IMR-90 (cell line): Measurements from ENCODE around the gene ABCA7.

Experiments
- BHLHE40 ChIP-seq: fragments of 150-350 bp; IDR thresholded peaks from 2 replicates; pipeline ENCODE4 v1.6.1; 2016; ENCODE audit warnings: mild to moderate bottlenecking, low read depth, low read length
- CEBPB ChIP-seq: IDR thresholded peaks from 2 replicates; pipeline ENCODE4 v1.6.1; 2012; ENCODE audit warnings: low read depth, low read length, improper control_type of control experiment
- CHD1 ChIP-seq: IDR thresholded peaks from 2 replicates; pipeline ENCODE4 v1.6.1; 2012; ENCODE audit warnings: low read depth, low read length, improper control_type of control experiment
- NFE2L2 ChIP-seq: fragments of 150-350 bp; IDR thresholded peaks from 2 replicates; pipeline ENCODE4 v1.6.1; 2016; ENCODE audit warnings: low read depth, mild to moderate bottlenecking, low read length
- POLR2A ChIP-seq: IDR thresholded peaks from 2 replicates; pipeline ENCODE4 v1.6.1; 2012; ENCODE audit warnings: mild to moderate bottlenecking, low read depth, low read length
- RAD21 ChIP-seq: IDR thresholded peaks from 2 replicates; pipeline ENCODE4 v1.6.1; 2012; ENCODE audit warnings: low read length, improper control_type of control experiment
- SMC3 ChIP-seq: fragments of 150-350 bp; IDR thresholded peaks from 2 replicates; pipeline ENCODE4 v1.6.1; 2016; ENCODE audit warnings: low read depth, mild to moderate bottlenecking, antibody characterized with exemption, low read length, moderate library complexity
- USF2 ChIP-seq: fragments of 150-350 bp; IDR thresholded peaks from 2 replicates; pipeline ENCODE4 v1.6.1; 2017; ENCODE audit warnings: mild to moderate bottlenecking, antibody characterized with exemption, low read length, low read depth
- TF ChIP-seq, protein P1 (sequence below): conservative IDR thresholded peaks from 2 replicates; pipeline ENCODE4 v1.5.1; 2012; ENCODE audit warnings: mild to moderate bottlenecking, low read depth, low read length, improper control_type of control experiment
- TF ChIP-seq, protein P2 (sequence below): fragments of 150-350 bp; IDR thresholded peaks from 2 replicates; pipeline ENCODE4 v1.6.1; 2016; ENCODE audit warnings: low read depth, mild to moderate bottlenecking, low read length, moderate library complexity, borderline replicate concordance

- TF ChIP-seq, protein P1, sequence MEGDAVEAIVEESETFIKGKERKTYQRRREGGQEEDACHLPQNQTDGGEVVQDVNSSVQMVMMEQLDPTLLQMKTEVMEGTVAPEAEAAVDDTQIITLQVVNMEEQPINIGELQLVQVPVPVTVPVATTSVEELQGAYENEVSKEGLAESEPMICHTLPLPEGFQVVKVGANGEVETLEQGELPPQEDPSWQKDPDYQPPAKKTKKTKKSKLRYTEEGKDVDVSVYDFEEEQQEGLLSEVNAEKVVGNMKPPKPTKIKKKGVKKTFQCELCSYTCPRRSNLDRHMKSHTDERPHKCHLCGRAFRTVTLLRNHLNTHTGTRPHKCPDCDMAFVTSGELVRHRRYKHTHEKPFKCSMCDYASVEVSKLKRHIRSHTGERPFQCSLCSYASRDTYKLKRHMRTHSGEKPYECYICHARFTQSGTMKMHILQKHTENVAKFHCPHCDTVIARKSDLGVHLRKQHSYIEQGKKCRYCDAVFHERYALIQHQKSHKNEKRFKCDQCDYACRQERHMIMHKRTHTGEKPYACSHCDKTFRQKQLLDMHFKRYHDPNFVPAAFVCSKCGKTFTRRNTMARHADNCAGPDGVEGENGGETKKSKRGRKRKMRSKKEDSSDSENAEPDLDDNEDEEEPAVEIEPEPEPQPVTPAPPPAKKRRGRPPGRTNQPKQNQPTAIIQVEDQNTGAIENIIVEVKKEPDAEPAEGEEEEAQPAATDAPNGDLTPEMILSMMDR: no peak
- TF ChIP-seq POLR2A: no peak
- TF ChIP-seq CHD1: no peak
- no peak for TF ChIP-seq BHLHE40
- no peak for TF ChIP-seq NFE2L2
- TF ChIP-seq, protein P2, sequence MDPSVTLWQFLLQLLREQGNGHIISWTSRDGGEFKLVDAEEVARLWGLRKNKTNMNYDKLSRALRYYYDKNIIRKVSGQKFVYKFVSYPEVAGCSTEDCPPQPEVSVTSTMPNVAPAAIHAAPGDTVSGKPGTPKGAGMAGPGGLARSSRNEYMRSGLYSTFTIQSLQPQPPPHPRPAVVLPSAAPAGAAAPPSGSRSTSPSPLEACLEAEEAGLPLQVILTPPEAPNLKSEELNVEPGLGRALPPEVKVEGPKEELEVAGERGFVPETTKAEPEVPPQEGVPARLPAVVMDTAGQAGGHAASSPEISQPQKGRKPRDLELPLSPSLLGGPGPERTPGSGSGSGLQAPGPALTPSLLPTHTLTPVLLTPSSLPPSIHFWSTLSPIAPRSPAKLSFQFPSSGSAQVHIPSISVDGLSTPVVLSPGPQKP: no peak
- no peak for TF ChIP-seq USF2
- no peak for TF ChIP-seq CEBPB
- no peak for TF ChIP-seq RAD21
- TF ChIP-seq SMC3: no peak
Measured at GRCh38 chr19:1085676-1086442, 46.0 kb downstream of the ABCA7 start.
